Measurements from ENCODE around the gene RERE.
"Not testable (repeated sequence)": the region's sequence is repeated elsewhere in the genome, so short reads cannot be mapped to it uniquely, and the experiment has no call there.

The RERE gene

DNA sequence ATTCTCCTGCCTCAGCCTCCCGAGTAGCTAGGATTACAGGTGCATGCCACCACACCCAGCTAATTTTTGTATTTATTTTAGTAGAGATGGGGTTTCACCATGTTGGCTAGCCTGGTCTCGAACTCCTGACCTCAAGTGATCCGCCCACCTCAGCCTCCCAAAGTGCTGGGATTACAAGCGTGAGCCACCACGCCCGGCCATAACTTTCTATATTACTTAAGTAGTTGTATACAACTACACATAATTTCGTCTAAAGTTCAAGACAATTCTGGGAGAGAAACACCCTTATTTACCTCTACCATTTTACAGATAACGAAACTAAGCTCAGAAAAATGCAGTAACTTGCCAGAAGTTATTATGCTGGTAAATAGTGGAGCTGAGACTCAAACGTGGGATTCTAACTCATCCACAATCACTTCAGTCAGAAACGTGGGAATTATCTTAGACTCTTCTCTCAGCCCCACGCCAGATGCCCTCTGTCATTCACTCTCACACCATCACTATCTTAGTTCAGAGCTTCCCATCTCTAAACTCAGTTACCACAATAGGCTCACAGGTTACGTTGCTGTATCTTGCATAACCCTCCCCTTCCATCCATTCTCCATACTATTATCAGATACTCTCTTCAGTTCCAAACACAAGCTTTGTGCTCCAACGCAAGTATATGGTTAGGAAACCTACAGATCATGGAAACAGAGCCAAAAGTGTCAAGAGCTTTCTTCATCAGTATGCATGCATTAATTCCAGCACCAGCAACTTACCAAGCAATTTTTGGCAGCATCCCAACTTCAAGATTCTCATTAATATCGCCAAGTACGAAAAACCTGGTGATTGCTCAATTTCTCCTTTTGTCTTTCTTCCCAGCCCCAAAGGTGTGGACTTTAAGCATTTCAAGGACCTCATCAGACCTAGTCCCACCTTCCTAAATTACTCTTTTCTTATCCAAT is 69.3 kb downstream of the RERE start:
- DNase-seq: no peak

GRCh38 chr1:8746554-8746953 is 70.9 kb downstream of the RERE start:
- DNase-seq: no peak

DNA sequence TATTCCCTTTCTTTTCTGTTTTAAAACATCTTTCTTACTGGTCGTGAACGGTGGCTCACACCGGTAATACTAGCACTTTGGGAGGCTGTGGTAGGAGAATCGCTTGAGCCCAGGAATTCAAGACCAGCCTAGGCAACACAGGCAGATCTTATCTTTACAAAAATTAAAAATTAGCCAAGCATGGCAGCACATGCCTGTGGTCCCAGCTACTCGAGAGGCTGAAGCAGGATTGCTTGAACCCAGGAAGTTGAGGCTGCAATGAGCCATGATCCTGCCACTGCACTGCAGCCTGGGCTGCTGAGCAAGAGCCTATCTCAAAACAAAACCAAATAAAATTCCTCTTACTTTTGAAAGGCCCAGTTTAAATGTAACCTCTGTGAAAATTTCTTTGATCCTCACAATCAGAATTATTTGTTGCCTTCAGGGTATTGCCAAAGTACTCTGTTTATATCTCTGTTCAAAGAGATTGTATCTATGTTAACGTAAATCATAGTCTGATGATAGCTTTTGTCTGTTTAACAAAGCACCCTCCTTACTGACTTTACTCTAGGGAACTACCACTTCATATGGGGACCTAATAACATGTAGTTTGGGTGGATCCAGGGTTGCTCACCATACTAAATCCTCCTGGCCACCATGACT is 71.6 kb downstream of the RERE start:
- DNase-seq: no peak

DNA sequence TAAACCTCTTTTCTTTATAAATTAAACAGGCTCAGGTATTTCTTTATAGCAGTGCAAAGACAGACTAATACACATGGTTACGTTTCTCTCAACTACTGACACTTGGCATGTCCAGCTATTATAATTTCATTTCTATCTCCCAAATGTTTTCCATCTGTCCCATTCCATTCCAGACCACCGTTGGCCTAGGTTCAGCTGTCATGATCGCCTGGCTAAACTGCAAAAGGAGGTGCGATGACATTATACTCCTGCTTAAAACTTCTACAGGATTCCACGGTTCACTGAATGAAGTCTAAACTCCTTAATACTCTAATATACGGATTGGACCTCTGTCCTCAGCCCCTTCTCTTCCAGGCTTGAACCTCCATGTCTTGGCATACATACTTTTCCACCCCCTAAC is 72.1 kb downstream of the RERE start:
- no peak for DNase-seq

GRCh38 chr1:8742022-8742924 is 75.2 kb downstream of the RERE start:
- DNase-seq: no peak

GRCh38 chr1:8740034-8740449 is 77.4 kb downstream of the RERE start:
- no peak for DNase-seq

DNA sequence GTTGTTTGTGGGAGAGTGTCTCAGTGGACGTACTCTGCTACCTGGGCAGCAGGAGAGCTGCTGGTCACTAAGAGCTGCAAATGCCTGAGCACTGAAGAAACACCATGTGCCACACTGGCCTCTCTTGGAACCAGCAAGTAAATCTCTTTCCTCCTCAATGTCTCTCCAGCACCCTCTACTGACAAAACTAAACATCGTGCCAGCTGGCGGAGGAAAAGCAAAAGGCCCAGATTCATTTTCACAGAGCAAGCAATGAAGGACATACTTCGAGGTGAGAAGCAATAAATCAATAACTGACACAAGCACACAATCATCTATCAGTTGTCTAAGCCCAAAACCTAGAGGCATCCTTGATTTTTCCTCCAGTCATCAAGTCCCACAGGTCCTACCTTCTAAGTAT is 78.1 kb downstream of the RERE start:
- DNase-seq: no peak

- no peak for DNase-seq
Measured at GRCh38 chr1:8736927-8737326, 80.5 kb downstream of the RERE start.

DNA sequence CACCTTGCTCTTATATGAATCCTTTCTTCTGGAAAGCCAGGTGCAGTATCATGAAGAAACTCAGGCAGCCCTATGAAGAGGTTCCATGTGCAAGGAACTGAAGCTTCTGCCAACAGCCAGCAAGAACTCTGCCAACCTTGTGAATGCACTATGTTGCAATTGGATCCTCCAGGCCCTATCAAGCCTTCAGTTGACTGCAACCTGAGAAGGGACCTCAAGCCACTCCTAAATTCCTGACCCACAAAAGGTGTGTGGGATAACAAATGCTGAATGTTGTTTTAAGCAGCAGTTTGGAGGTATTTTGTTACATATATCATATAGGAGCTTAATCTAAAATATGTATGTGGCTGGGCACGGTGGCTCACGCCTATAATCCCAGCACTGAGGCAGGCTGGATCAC is 84.0 kb downstream of the RERE start:
- DNase-seq: no peak

DNA sequence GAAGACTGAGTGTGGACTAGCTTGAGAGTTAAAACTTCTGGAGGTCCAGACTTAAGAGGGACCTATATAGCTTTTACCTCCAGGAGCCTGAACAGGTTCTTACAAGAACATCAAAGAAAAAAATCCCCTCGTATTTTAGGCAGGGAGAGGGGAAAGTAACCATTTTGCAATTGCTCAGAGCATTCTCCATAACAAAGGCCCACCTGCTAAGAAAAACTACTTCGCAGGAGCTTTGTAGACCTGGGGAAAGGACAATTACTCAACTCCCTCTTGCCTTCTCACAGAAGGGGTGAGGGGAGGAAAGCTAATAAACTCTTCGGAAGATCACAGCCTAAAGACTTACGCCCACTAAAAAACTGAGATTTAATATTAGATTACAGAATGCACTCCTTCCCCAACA is 86.3 kb downstream of the RERE start:
- no peak for DNase-seq

- no peak for DNase-seq
Measured at GRCh38 chr1:8728464-8728863, 89.0 kb downstream of the RERE start.

- DNase-seq: no peak
Measured at GRCh38 chr1:8727809-8728213, 89.6 kb downstream of the RERE start.

GRCh38 chr1:8727316-8727715 is 90.1 kb downstream of the RERE start:
- DNase-seq: not testable (repeated sequence)

GRCh38 chr1:8726801-8727186 is 90.6 kb downstream of the RERE start:
- DNase-seq: not testable (repeated sequence)

DNA sequence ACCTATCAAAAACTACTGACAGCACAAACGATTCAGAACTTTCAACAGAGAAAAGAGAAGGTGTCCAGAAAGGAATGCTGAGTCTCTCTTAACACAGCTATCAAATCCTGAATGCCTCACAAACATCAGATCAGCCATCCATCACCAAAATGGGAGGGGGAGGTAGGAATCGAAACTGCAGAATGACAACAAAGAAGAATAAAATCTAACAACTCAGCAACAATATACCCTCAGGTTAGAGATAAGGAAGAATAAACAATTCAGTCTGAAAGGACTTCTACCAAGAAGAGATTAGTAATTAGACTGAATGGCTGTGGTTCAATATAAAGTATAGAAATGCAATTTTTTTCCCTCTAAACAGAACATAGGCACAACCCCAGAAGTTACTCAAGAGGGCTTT is 94.4 kb downstream of the RERE start:
- DNase-seq: no peak

DNA sequence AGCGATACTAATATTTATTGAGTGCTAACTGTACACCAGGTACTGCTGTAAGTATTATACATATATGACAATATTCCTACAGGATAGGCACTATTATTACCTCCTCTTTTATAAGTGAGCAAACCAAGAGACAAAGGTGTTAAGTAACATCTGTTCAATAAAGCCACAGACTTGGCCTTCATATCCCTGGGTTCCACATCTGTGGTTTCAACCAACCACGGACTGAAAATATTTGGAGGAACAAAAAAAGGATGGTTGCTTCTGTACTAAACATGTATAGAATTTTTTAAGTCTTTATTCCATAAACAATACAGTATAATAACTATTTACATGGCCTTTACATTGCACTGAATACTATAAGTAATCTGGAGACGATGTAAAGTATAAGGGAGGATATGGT is 95.1 kb downstream of the RERE start:
- no peak for DNase-seq

DNA sequence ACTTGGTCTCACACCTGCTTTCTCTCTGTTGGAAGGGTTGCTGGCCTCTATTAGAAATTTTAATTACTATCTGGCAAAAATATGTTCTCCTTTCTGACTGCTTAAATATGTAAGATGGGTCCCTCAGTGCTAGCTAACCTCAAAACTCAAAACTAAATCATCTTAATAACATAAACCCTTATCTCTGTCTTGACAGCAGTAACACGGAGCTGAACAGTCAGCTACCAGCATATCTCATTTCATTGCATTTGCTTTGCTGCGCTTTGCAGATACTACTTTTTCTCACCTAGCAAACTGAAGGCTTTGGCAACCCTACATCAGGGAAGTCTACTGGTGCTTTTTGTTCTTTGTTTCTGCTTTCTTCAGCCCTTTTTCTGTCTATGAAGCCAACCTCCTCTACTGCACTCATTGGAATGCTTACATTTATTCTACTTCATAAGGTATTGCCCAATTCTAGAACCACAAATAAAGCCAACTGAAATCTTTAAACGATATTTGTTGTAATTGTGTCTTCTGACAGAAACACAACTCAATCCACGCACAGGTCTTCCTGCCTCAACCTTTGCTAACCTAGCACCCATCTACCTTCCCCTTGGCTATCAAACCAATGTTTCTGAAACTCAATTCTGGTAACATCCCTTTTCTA is 95.6 kb downstream of the RERE start:
- no peak for DNase-seq

DNA sequence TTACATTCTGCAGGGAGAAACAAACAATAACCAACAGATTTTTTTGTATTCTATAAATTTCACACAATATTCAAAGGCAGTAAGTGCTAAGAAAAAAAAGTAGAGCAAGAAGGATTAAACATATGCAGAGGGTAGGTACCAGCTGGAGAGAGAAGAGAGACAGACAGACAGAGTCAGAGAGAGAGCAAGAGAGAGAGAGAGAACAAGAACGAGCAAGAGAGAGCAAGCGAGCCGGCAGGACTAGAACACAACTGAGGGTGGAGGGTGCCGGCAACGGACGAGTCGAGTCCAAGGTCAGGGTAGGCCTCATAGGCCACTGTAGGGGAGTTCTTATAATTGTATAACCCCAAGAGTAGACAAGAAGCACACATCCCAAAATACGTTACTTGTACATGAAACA is 97.1 kb downstream of the RERE start:
- no peak for DNase-seq

GRCh38 chr1:8718850-8719361 is 98.5 kb downstream of the RERE start:
- DNase-seq: no peak

DNA sequence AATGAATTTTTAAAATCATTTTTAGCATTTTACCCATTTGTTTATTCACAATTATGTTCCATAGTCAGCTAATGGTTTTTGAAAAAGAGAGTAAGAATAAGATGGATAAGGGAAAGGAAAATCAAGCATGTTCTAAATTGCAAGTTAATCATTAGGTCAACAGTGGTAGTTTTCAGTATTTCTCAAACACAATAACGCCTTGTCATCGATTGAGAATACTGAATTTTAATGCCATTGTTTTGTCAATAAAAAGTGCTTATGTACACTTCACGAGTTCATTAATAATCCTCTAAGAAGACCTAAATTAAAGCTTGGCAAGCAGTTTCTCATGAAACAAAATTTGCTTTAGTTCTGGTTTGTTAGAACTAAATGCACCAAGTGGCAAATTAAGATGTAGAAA is 100.3 kb downstream of the RERE start:
- DNase-seq: no peak

DNA sequence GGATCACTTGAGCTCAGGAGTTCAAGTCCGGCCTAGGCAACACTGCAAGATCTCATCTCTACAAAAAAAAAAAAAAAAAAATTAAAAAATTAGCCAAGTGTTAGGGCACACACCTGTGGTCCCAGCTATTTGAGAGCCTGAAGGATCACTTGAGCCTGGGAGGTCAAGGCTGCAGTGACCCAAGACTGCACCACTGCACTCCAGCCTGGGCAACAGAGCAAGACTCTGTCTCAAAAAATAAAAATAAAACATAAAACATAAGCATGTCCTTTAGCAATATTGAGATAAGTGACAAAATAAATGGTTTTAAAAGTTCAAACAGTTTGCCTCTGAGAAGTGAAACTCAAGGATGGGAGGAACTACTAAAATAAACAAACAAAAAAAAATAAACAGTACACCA is 101.2 kb downstream of the RERE start:
- DNase-seq: no peak

GRCh38 chr1:8714173-8714572 is 103.3 kb downstream of the RERE start:
- DNase-seq: no peak
